Naive thymus-derived CD8-positive, alpha-beta T cell (primary cell): ENCODE measurements around the gene CCDC106. TPM values are rescaled to one million over a fixed set of nuclear protein-coding genes. Genes with fewer than 3 reads are reported as not detected.

Experiments
- ATAC-seq, 2 donors: fragments of 150-1000 bp; cut with Tn5 transposase in 1 of 2; sonication (Bioruptor Pico), chemical (Tn5 transposase) in 1 of 2; 1 replicate in 1 of 2; 2 replicates in 1 of 2; pipeline ENCODE4 v1.10.0; 2021; ENCODE audit warnings: mild to moderate bottlenecking in 2 of 2, moderate library complexity in 2 of 2
- POLR2A ChIA-PET: fragments of 350-600 bp; sonication (Branson Sonifier 250); formaldehyde crosslinking; loops from one replicate; lab custom pipeline; 2021; ENCODE audit warnings: antibody characterized with exemption; lab: Charles Lee
- DNase-seq, 10 donors: peaks; one replicate each; pipeline versions ENCODE4 v3.0.0 to v3.0.0-alpha.2; 2020 to 2022
- H3K27ac Mint-ChIP-seq, 10 donors: one replicate each; pipeline ENCODE4 v1.8.0; 2020 to 2022; ENCODE audit warnings: mild to moderate bottlenecking in 10 of 10, mixed read lengths in 10 of 10, moderate library complexity in 4 of 10, inconsistent platforms in 1 of 10
- H3K27me3 Mint-ChIP-seq, 5 donors: one replicate each; pipeline ENCODE4 v1.8.0; 2021 to 2022; ENCODE audit warnings: mixed read lengths in 5 of 5
- H3K36me3 Mint-ChIP-seq, 3 donors: one replicate each; pipeline ENCODE4 v1.8.0; 2020 to 2022; ENCODE audit warnings: mixed read lengths in 3 of 3, mild to moderate bottlenecking in 2 of 3, inconsistent platforms in 1 of 3
- H3K4me1 Mint-ChIP-seq, 4 donors: one replicate each; pipeline ENCODE4 v1.8.0; 2021 to 2022; ENCODE audit warnings: mixed read lengths in 4 of 4
- H3K4me3 Mint-ChIP-seq, 10 donors: one replicate each; pipeline ENCODE4 v1.8.0; 2020 to 2022; ENCODE audit warnings: mild to moderate bottlenecking in 10 of 10, mixed read lengths in 10 of 10, moderate library complexity in 6 of 10, inconsistent platforms in 1 of 10
- H3K9me3 Mint-ChIP-seq, 9 donors: one replicate each; pipeline ENCODE4 v1.8.0; 2020 to 2022; ENCODE audit warnings: mixed read lengths in 9 of 9, mild to moderate bottlenecking in 3 of 9, inconsistent platforms in 1 of 9, moderate library complexity in 1 of 9
- polyA plus RNA-seq, 3 donors: library from polyadenylated mRNA; unstranded; fragments of 300-500 nt; fragmentation: Illumina TruSeq; gene quantifications; one replicate each; pipeline ENCODE4 v1.2.3, GENCODE V29; 2021
- total RNA-seq, 8 experiments: library from RNA in 2 of 8; stranded (reverse) in 2 of 8; gene quantifications; one replicate each; pipeline ENCODE4 v1.2.3 and lab custom pipeline; 2021 to 2026

The CCDC106 gene
- total and polyA plus RNA-seq, 5 experiments from 2014 or later, result 2.6 to 8.3 (median 4.4) TPM

DNA sequence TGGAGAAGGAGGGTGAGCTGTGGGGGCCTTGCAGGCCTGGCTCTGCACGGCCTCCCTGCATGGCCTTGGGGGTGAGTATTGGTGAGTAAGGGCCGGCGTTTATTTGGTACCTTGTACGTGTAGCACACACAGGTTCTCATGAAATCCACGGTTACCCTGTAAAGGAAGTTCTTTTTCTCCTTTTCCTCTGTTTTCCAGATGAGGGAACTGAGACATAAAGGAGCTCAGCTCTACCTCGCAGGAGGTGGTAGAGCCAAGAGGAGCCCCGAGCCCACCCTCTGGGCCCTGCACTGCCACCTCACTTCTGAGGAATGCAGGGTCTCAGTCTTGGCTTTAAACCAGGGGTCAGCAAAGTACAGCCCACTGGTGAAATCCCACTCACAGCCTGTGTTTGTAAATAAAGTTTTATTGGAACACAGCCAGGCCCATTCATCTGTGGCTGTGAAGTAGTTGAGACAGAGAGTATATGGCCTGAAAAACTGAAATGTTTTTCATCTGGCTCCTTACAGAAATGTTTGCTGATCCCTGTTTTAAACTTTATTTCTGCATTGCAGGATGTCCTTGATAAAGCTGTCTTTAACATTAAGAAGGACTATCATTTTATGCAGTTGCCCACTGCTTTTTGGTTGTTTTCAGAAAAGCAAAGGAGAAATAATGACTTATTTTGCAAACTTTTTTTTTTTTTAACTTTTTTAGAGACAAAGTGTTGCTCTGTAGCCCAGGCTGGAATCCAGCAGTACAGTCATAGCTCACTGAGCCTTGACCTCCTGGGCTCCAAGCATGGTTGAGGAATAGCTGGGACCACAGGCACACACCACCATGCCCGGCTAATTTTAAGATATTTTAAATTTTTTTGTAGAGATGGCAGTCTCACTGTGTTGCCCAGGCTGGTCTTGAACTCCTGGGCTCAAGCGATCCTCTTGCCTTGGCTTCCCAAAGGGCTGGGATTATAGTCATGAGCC is 33.4 kb downstream of the CCDC106 start:
- no peak overlapping the region for H3K27ac Mint-ChIP-seq
- ATAC-seq, result no peak
- H3K4me3 Mint-ChIP-seq, result peak overlapping the region in 1 of 10 donors; percentile 20
- DNase-seq, result no peak
- H3K4me1 Mint-ChIP-seq, result peaks cover 28 to 65% (median 56%) of the 10 kb centered on the region in 4 donors
- no peaks in the 10 kb centered on the region for H3K9me3 Mint-ChIP-seq
- H3K36me3 Mint-ChIP-seq, result peaks cover 0 to 63% (median 5%) of the 10 kb centered on the region in 3 donors
- H3K27me3 Mint-ChIP-seq, result no peaks in the 10 kb centered on the region
- POLR2A ChIA-PET, result interaction anchor here (0.7 kb wide), 1 partner anchor 23 kb away, joined by 3 read pairs; no protein-coding TSS in a partner anchor

DNA sequence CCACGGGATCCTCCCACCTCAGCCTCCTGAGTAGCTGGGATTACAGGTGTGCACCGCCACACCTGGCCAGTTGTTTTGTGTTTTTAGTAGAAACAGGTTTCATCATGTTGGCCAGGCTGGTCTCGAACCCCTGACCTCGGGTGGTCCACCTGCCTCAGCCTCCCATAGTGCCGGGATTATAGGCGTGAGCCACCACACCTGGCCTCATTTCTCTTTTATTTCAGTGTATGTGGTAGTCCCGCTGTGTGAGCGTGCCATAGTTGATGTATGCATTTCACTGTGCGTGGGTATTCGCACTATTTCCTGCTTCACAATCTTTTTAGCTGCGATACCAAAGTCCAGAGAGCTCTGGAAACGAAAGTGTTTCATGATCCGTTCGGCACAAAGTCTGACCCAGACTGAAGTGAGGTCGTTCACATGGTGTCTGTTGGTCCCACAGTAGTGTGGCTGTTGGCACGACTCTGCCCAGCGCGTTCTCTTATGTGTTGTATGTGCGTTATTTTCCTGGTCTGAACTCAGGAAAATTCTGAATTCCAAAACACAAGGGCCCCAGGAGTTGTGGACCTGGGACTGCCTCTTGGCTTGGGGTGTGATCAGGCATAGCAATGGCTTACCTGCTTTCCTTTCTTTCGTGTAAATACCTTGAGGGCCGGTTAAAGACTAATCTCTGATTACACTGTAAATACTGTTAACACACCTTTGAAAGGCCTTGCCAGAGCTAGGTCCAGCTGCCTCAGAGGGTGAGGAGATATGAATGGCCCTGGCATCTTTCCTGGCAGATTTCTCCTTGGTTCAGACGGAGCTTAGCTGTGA is 35.6 kb downstream of the CCDC106 start:
- ATAC-seq (no peak), DNase-seq (no peak)
- H3K27me3 Mint-ChIP-seq, result no peaks in the 10 kb centered on the region
- peaks cover 0 to 56% (median 3%) of the 10 kb centered on the region in 3 donors for H3K36me3 Mint-ChIP-seq
- no peaks in the 10 kb centered on the region for H3K9me3 Mint-ChIP-seq
- POLR2A ChIA-PET, result no interaction called here
- no peak overlapping the region for H3K4me3 Mint-ChIP-seq
- peak overlapping the region in 1 of 10 donors; percentile 24 for H3K27ac Mint-ChIP-seq
- peaks cover 14 to 52% (median 35%) of the 10 kb centered on the region in 4 donors for H3K4me1 Mint-ChIP-seq

DNA sequence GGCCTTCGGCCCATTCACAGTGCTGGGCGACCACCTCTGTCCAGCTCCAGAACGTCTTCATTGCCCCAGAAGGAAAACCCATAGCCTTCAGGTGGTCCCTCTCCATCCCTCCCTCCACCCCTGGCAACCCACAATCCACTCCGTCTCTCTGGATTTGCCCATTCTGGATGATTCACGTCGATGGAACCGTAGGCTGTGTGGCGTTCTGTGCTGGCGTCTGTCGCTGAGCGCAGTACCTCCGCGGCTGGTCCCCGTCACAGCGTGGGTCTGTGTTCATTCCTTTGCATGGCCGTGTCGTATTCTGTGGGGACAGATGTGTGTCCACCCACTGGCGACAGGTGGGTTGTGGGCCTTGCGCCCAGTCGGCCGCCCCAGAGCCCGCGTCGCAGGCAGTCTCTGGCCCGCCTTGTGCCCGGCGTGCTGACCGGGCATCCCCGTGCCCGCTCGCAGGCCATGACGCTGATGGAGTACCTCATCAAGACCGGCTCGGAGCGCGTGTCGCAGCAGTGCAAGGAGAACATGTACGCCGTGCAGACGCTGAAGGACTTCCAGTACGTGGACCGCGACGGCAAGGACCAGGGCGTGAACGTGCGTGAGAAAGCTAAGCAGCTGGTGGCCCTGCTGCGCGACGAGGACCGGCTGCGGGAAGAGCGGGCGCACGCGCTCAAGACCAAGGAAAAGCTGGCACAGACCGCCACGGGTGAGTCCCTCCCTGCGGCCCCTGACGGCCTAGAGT is 37.1 kb downstream of the CCDC106 start:
- DNase-seq (peak in 1 of 10 donors; percentile 58), ATAC-seq (no peak)
- H3K9me3 Mint-ChIP-seq, result no peaks in the 10 kb centered on the region
- no peak overlapping the region for H3K4me3 Mint-ChIP-seq
- H3K36me3 Mint-ChIP-seq, result peaks cover 0 to 54% (median 3%) of the 10 kb centered on the region in 3 donors
- POLR2A ChIA-PET, result no interaction called here
- peaks cover 10 to 44% (median 20%) of the 10 kb centered on the region in 4 donors for H3K4me1 Mint-ChIP-seq
- H3K27ac Mint-ChIP-seq, result peak overlapping the region in 1 of 10 donors; percentile 15
- no peaks in the 10 kb centered on the region for H3K27me3 Mint-ChIP-seq

DNA sequence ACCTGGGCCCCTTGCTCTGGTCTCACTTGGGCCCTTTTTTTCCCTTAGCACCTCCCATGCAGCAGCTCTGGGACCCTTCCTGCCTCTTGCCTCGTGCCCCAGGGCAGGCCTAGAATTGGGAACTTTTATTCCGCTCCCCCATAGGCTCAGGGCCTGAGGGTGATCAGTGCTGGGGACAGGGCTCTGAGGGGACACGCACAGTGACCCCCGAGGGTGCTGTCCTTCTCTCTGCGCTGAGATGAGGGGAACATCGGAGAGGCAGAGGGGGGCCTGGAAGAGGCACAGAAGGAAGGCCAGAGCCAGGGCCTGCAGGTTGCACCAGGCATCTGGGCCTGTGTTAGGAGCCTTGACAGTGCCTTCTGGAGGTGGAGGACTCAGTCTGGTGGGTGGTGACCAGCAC is 37.8 kb downstream of the CCDC106 start:
- POLR2A ChIA-PET, result no interaction called here
- peaks cover 0 to 52% (median 3%) of the 10 kb centered on the region in 3 donors for H3K36me3 Mint-ChIP-seq

DNA sequence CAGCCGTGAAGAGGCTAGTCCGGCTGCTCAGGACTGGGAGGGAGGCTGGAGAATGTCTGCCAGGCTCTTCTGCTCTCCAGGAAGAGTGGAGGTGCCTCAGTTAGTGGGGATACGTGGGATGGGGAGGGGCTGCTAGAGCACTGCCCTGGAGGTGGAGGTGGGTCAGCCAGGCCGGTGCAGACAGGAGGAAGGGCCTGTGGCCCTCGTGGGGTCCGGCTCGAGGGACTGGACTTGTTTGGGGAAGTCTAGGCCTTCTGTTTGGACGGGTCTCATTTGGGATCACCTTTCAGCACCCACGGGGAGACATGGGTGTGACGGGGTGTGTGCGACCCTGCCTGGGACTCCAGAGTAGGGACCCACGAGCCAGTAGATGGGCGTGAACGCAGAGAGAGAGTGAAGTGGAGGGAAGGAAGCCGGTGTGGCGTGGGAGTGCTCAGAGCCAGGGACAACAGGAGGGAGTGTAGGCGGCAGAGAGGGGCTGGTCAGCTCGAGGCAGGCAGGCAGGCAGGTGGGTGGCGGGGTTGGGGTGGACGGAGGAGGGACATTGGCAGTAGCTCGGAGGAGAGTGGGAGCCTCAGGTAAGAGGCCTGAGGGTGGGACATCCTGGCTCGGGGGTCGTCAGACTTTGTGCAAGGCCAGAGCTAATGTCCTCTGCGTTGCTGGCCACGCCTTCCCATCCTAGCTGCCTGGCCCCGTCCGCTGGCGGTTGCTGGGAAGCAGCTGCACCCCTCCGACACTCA is 38.5 kb downstream of the CCDC106 start:
- peaks cover 7 to 33% (median 14%) of the 10 kb centered on the region in 4 donors for H3K4me1 Mint-ChIP-seq
- H3K4me3 Mint-ChIP-seq, result peak overlapping the region in 1 of 10 donors; percentile 65
- DNase-seq, result peak in 1 of 10 donors; percentile 10
- H3K36me3 Mint-ChIP-seq, result peaks cover 0 to 48% (median 3%) of the 10 kb centered on the region in 3 donors
- ATAC-seq, result no peak
- H3K27me3 Mint-ChIP-seq, result no peaks in the 10 kb centered on the region
- POLR2A ChIA-PET, result interaction anchor here (1.0 kb wide), 1 partner anchor 10 kb away, joined by 3 read pairs; no protein-coding TSS in a partner anchor
- H3K9me3 Mint-ChIP-seq, result no peaks in the 10 kb centered on the region
- H3K27ac Mint-ChIP-seq, result peak overlapping the region in 2 of 10 donors; percentile 55 to 80

More for the DNA sequence above, 37.8 kb downstream of the CCDC106 start:
- Mint-ChIP-seq H3K27me3 (no peaks in the 10 kb centered on the region), H3K4me1 (peaks cover 8 to 38% (median 16%) of the 10 kb centered on the region in 4 donors), H3K9me3 (no peaks in the 10 kb centered on the region), H3K27ac (no peak overlapping the region), H3K4me3 (no peak overlapping the region)
- no peak for ATAC-seq
- peak in 1 of 10 donors; percentile 40 for DNase-seq

DNA sequence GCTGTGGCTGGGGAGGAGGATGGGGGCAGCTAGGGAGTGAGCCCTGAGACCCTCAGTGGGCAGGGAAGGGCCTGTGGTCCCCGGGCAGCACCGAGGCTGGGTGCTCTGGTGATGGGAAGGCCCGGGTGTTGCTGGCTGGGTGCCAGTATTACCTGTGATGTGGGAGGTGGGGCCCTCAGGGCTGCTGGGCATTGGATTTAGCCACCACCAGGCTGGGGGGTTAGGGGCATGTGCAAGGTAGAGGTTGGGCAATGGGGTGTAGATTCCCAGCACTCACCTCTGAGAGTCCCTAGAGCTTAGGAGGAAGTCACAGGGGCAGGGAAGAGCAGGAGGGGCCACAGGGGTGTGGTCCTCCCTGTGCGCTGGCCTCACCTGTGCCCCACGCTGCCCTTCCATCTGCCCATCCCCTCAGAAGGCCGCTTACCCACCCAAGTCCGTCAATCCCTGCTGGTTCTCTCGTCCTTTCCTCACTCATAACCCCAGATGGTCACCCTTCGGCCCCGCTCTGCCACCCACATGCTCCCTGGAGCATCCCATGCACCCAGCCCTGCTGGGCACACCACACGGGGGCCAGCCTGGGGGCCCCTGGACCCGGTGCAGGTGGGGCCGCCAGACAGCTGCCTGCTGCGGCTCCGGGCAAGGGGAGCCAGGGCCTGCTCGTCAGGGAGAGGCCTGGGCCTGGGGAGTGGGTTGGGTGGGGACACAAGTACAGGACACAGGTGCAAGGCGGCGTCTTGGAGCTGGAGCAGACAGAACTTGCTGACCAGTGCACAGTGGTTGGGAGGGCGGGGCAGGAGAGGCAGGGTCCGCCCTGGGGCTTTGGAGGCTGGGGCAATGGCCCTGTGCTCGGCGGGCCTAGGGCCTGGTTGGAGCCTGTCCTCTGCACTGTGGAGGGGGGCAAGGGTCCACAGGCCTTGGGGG is 39.5 kb downstream of the CCDC106 start:
- no peaks in the 10 kb centered on the region for H3K9me3 Mint-ChIP-seq
- ATAC-seq (no peak), DNase-seq (peak in 1 of 10 donors; percentile 24)
- peaks cover 0 to 45% (median 3%) of the 10 kb centered on the region in 3 donors for H3K36me3 Mint-ChIP-seq
- no peak overlapping the region for H3K4me3 Mint-ChIP-seq
- peak overlapping the region in 1 of 10 donors; percentile 19 for H3K27ac Mint-ChIP-seq
- H3K27me3 Mint-ChIP-seq, result no peaks in the 10 kb centered on the region
- H3K4me1 Mint-ChIP-seq, result peaks cover 7 to 31% (median 13%) of the 10 kb centered on the region in 4 donors
- POLR2A ChIA-PET, result interaction anchor here (1.0 kb wide), 1 partner anchor 11 kb away, joined by 3 read pairs; no protein-coding TSS in a partner anchor

DNA sequence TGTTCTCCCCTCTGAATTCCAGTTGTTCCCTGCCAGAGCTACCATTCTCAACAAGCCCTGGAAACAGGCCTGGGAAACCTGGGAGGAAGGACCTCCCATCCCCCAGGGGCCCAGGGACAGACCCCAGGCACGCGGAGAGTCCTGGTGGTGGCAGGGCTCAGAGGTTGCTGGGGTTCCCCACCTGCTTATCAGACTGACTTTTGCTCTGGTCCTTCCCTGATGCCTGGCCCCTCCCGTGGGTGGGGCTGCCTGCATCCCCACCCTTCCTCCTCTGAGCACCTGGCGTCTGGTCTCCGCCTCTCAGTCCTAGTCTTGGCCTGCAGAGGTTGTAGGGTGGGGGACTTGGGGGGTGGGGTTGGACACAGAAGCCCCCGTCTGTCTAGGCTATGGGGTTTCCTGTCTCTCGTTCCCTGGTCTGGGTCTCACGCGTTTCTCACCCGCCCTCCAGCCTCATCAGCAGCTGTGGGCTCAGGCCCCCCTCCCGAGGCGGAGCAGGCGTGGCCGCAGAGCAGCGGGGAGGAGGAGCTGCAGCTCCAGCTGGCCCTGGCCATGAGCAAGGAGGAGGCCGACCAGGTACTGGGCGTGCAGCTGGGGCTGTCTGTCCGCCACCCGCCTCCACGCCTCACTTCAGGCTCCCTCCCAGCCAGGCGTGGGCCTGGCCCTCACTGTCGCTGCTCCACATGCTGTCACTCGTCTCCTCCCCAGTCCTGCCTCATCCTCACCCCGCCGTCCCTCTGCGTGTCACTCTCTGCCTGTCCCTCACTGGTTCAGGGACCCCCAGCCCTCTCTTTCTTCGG is 40.6 kb downstream of the CCDC106 start:
- Mint-ChIP-seq H3K4me1 (peaks cover 7 to 27% (median 12%) of the 10 kb centered on the region in 4 donors), H3K36me3 (peaks cover 0 to 48% (median 2%) of the 10 kb centered on the region in 3 donors), H3K9me3 (no peaks in the 10 kb centered on the region), H3K27ac (peak overlapping the region in 3 of 10 donors; percentile 33 to 81 (median 41)), H3K27me3 (no peaks in the 10 kb centered on the region), H3K4me3 (no peak overlapping the region)
- POLR2A ChIA-PET, result no interaction called here
- ATAC-seq (no peak), DNase-seq (peak in 1 of 10 donors; percentile 56)

DNA sequence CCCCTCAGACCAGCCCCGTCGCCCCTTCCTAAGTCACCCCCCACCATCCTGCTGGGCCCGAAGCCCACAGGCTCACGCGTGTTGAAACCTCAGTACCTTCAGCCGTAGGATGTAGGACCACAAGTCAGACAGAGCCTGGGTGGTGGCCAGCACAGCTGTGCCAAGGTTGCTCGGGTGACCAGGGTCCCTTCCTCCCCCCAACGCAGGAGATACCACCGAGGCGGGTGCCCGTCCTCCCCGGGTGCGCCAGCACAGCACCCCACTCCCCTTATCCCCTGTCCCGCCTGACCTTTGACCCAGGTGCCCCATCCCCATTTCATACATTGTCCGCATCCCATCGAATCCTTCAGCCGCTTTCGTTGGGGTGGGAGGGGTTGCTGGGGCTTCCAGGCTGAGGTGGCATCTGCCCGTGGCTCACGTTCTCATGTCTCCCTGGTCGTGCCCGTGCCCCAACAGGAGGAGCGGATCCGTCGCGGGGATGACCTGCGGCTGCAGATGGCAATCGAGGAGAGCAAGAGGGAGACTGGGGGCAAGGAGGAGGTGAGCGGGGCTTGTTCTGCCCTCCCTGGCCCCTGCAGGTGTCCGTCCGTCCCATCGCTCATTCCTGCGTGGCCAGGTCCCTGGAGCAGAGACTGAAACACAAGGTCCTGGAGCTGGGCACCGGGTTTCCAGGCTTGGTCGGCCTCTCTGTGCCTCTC is 41.5 kb downstream of the CCDC106 start:
- ATAC-seq, result no peak
- POLR2A ChIA-PET, result no interaction called here
- Mint-ChIP-seq H3K4me1 (peaks cover 7 to 23% (median 9%) of the 10 kb centered on the region in 4 donors), H3K9me3 (no peaks in the 10 kb centered on the region), H3K4me3 (no peak overlapping the region), H3K27ac (no peak overlapping the region), H3K27me3 (no peaks in the 10 kb centered on the region), H3K36me3 (peaks cover 0 to 52% (median 0%) of the 10 kb centered on the region in 3 donors)
- peak in 1 of 10 donors; percentile 58 for DNase-seq

DNA sequence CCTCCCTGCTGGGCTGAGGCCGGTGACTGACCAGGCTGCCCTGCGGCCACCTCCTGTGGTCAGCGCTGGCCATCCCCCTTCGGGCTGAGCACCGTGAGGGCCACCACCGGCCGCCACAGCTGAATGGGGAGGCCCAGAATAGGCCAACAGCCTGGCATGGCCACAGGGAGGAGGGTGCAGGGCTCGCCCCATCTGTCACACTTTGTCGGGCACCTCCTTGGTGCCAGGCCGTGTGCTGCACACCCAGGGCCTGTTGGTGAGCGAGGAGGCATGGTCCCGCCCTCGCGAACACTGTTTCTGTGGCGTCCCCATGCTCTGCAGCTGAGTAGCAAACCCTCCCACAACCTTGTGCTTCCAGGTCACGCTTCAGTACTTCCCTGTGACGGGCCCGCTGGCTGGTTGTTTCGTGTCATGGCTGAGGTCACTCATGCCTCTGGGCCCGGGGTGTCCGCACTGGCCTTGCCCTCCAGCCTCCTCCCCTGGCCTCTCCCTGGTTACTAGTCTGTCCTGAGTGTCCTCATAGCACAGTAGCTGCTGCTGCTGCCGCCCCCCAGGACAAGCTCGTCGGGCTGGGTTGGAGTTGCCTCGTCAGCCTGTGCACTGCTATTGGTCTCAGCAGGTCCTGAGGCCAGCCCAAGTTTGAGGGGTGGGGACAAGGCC is 42.2 kb downstream of the CCDC106 start:
- DNase-seq (peak in 1 of 10 donors; percentile 52), ATAC-seq (no peak)
- no peaks in the 10 kb centered on the region for H3K9me3 Mint-ChIP-seq
- no peak overlapping the region for H3K4me3 Mint-ChIP-seq
- POLR2A ChIA-PET, result no interaction called here
- H3K27ac Mint-ChIP-seq, result no peak overlapping the region
- peaks cover 0 to 54% (median 0%) of the 10 kb centered on the region in 3 donors for H3K36me3 Mint-ChIP-seq
- H3K27me3 Mint-ChIP-seq, result no peaks in the 10 kb centered on the region
- H3K4me1 Mint-ChIP-seq, result peaks cover 6 to 19% (median 9%) of the 10 kb centered on the region in 4 donors
